Naive thymus-derived CD4-positive, alpha-beta T cell (primary cell): Measurements from ENCODE around the gene BCKDHB. TPM values are rescaled to one million over a fixed set of nuclear protein-coding genes. Genes with fewer than 3 reads are reported as not detected.

Experiments used
- ATAC-seq: fragments of 150-1000 bp; cut with Tn5 transposase; 2 replicates; pipeline ENCODE4 v1.10.0; 2021; ENCODE audit warnings: mild to moderate bottlenecking, moderate library complexity
- CTCF ChIA-PET: fragments of 350-600 bp; sonication (Branson Sonifier 250); formaldehyde crosslinking; loops from one replicate; lab custom pipeline; 2021; ENCODE audit warnings: antibody characterized with exemption; lab: Charles Lee
- POLR2A ChIA-PET: fragments of 350-600 bp; sonication (Branson Sonifier 250); formaldehyde crosslinking; loops from one replicate; lab custom pipeline; 2021; ENCODE audit warnings: antibody characterized with exemption, inconsistent platforms; lab: Charles Lee
- DNase-seq, 9 donors: peaks; one replicate each; pipeline versions ENCODE4 v3.0.0 to v3.0.0-alpha.2; 2020 to 2022; ENCODE audit warnings: mixed read lengths in 1 of 9
- H3K27ac ChIP-seq: one replicate; pipeline ENCODE4 v1.7.0; 2013; ENCODE audit warnings: mild to moderate bottlenecking, low read depth, low read length, moderate library complexity
- H3K27me3 ChIP-seq, 2 donors: one replicate each; pipeline ENCODE4 v1.7.0; 2013; ENCODE audit warnings: low read length in 2 of 2, mild to moderate bottlenecking in 2 of 2, moderate library complexity in 2 of 2; ENCODE audit not compliant: control insufficient read depth in 2 of 2, insufficient read depth in 2 of 2
- H3K36me3 ChIP-seq, 3 experiments: 1 replicate in 2 of 3; 2 replicates in 1 of 3; pipeline ENCODE4 v1.7.0; 2013; ENCODE audit warnings: low read length in 3 of 3, mild to moderate bottlenecking in 3 of 3, moderate library complexity in 1 of 3; ENCODE audit not compliant: insufficient read depth in 3 of 3, control insufficient read depth in 2 of 3
- H3K4me1 ChIP-seq, 2 donors: one replicate each; pipeline ENCODE4 v1.7.0; 2013; ENCODE audit warnings: low read length in 2 of 2, mild to moderate bottlenecking in 2 of 2, moderate library complexity in 1 of 2; ENCODE audit not compliant: control insufficient read depth in 2 of 2, insufficient read depth in 2 of 2
- H3K4me3 ChIP-seq: 2 replicates; pipeline ENCODE4 v1.7.0; 2013; ENCODE audit warnings: mild to moderate bottlenecking, low read length
- H3K9me3 ChIP-seq, 3 experiments: 1 replicate in 2 of 3; 2 replicates in 1 of 3; pipeline ENCODE4 v1.7.0; 2013; ENCODE audit warnings: low read length in 3 of 3; ENCODE audit not compliant: control insufficient read depth in 2 of 3
- H3K27ac Mint-ChIP-seq, 9 donors: one replicate each; pipeline ENCODE4 v1.8.0; 2020 to 2022; ENCODE audit warnings: mixed read lengths in 9 of 9, mild to moderate bottlenecking in 8 of 9, moderate library complexity in 5 of 9, inconsistent platforms in 2 of 9
- H3K27me3 Mint-ChIP-seq, 5 donors: one replicate each; pipeline ENCODE4 v1.8.0; 2021 to 2022; ENCODE audit warnings: mixed read lengths in 5 of 5, mild to moderate bottlenecking in 1 of 5
- H3K36me3 Mint-ChIP-seq, 5 donors: one replicate each; pipeline ENCODE4 v1.8.0; 2020 to 2022; ENCODE audit warnings: mixed read lengths in 5 of 5, mild to moderate bottlenecking in 3 of 5, inconsistent platforms in 1 of 5
- H3K4me1 Mint-ChIP-seq, 7 donors: one replicate each; pipeline ENCODE4 v1.8.0; 2020 to 2022; ENCODE audit warnings: mixed read lengths in 7 of 7, mild to moderate bottlenecking in 3 of 7, inconsistent platforms in 1 of 7
- H3K4me3 Mint-ChIP-seq, 10 donors: one replicate each; pipeline ENCODE4 v1.8.0; 2020 to 2022; ENCODE audit warnings: mild to moderate bottlenecking in 10 of 10, mixed read lengths in 10 of 10, moderate library complexity in 6 of 10, inconsistent platforms in 2 of 10
- H3K9me3 Mint-ChIP-seq, 11 donors: one replicate each; pipeline ENCODE4 v1.8.0; 2020 to 2022; ENCODE audit warnings: mixed read lengths in 11 of 11, mild to moderate bottlenecking in 4 of 11, inconsistent platforms in 1 of 11, moderate library complexity in 1 of 11
- intact Hi-C, 2 donors: fragments of 100-400 bp; cut with micrococcal nuclease; formaldehyde crosslinking; loops; one replicate each; pipeline ENCODE4 v1.15.1; 2023
- polyA plus RNA-seq, 2 donors: library from polyadenylated mRNA; unstranded; fragments of 300-500 nt; fragmentation: Illumina TruSeq; gene quantifications; one replicate each; pipeline ENCODE4 v1.2.3, GENCODE V29; 2021
- total RNA-seq, 6 experiments: library from RNA in 5 of 6; stranded (reverse) in 5 of 6; gene quantifications; 1 replicate in 5 of 6; 2 replicates in 1 of 6; pipeline ENCODE4 v1.2.3 and lab custom pipeline; 2021 to 2026

Gene BCKDHB
- total and polyA plus RNA-seq, 7 experiments from 2014 or later: 13.8 to 24.3 (median 18.6) TPM

- H3K9me3 ChIP-seq: no peaks in the 10 kb centered on the region
- DNase-seq: no peak
- Mint-ChIP-seq H3K4me3 (no peak overlapping the region), H3K9me3 (peaks cover 0 to 6% (median 3%) of the 10 kb centered on the region in 11 donors), H3K4me1 (no peaks in the 10 kb centered on the region), H3K27ac (no peak overlapping the region), H3K36me3 (peaks cover 0 to 37% (median 14%) of the 10 kb centered on the region in 5 donors), H3K27me3 (no peaks in the 10 kb centered on the region)
- no peaks in the 10 kb centered on the region for H3K27me3 ChIP-seq
- ChIA-PET CTCF (no interaction called here), POLR2A (no interaction called here)
- no peak overlapping the region for H3K27ac ChIP-seq
- ATAC-seq: no peak
- no peaks in the 10 kb centered on the region for H3K36me3 ChIP-seq
- intact Hi-C loops: no loop called here
- no peak overlapping the region for H3K4me3 ChIP-seq
- H3K4me1 ChIP-seq: no peaks in the 10 kb centered on the region
Observed at GRCh38 chr6:80302716-80303115, 196.2 kb downstream of the BCKDHB start.

- H3K9me3 Mint-ChIP-seq: peaks cover 0 to 5% (median 0%) of the 10 kb centered on the region in 11 donors
- Histone ChIP-seq H3K4me3 (no peak overlapping the region), H3K27me3 (no peaks in the 10 kb centered on the region), H3K27ac (no peak overlapping the region), H3K4me1 (no peaks in the 10 kb centered on the region), H3K36me3 (no peaks in the 10 kb centered on the region), H3K9me3 (no peaks in the 10 kb centered on the region)
- no peaks in the 10 kb centered on the region for H3K27me3 Mint-ChIP-seq
- ATAC-seq (no peak), DNase-seq (no peak)
- H3K4me1 Mint-ChIP-seq: no peaks in the 10 kb centered on the region
- no peak overlapping the region for H3K27ac Mint-ChIP-seq
- H3K36me3 Mint-ChIP-seq: peaks cover 0 to 29% (median 7%) of the 10 kb centered on the region in 5 donors
- H3K4me3 Mint-ChIP-seq: no peak overlapping the region
- ChIA-PET POLR2A (no interaction called here), CTCF (no interaction called here)
- intact Hi-C loops: no loop called here
Observed at GRCh38 chr6:80304014-80304413, 197.5 kb downstream of the BCKDHB start.

- Mint-ChIP-seq H3K27ac (no peak overlapping the region), H3K4me1 (peaks cover 0 to 4% (median 0%) of the 10 kb centered on the region in 7 donors), H3K36me3 (peaks cover 0 to 59% (median 16%) of the 10 kb centered on the region in 5 donors), H3K4me3 (no peak overlapping the region), H3K27me3 (no peaks in the 10 kb centered on the region), H3K9me3 (peaks cover 0 to 14% (median 9%) of the 10 kb centered on the region in 11 donors)
- CTCF ChIA-PET: no interaction called here
- intact Hi-C loops: no loop called here
- POLR2A ChIA-PET: no interaction called here
- no peak overlapping the region for H3K27ac ChIP-seq
- H3K4me1 ChIP-seq: no peaks in the 10 kb centered on the region
- ATAC-seq (no peak), DNase-seq (no peak)
- no peaks in the 10 kb centered on the region for H3K9me3 ChIP-seq
- no peaks in the 10 kb centered on the region for H3K36me3 ChIP-seq
- no peak overlapping the region for H3K4me3 ChIP-seq
- no peaks in the 10 kb centered on the region for H3K27me3 ChIP-seq
Observed at GRCh38 chr6:80314531-80314930, 208.1 kb downstream of the BCKDHB start.

- Histone ChIP-seq H3K36me3 (no peaks in the 10 kb centered on the region), H3K27ac (no peak overlapping the region), H3K4me1 (no peaks in the 10 kb centered on the region), H3K9me3 (no peaks in the 10 kb centered on the region), H3K4me3 (no peak overlapping the region), H3K27me3 (no peaks in the 10 kb centered on the region)
- intact Hi-C loops: no loop called here
- H3K27ac Mint-ChIP-seq: no peak overlapping the region
- peaks cover 0 to 4% (median 0%) of the 10 kb centered on the region in 7 donors for H3K4me1 Mint-ChIP-seq
- H3K9me3 Mint-ChIP-seq: peaks cover 0 to 14% (median 7%) of the 10 kb centered on the region in 11 donors
- no peak for DNase-seq
- peaks cover 0 to 36% (median 6%) of the 10 kb centered on the region in 5 donors for H3K36me3 Mint-ChIP-seq
- CTCF ChIA-PET: no interaction called here
- ATAC-seq: no peak
- H3K27me3 Mint-ChIP-seq: no peaks in the 10 kb centered on the region
- POLR2A ChIA-PET: no interaction called here
- H3K4me3 Mint-ChIP-seq: no peak overlapping the region
Observed at GRCh38 chr6:80316686-80317231, 210.3 kb downstream of the BCKDHB start.

GRCh38 chr6:80319196-80319595, 212.7 kb downstream of the BCKDHB start:
- ChIA-PET CTCF (no interaction called here), POLR2A (no interaction called here)
- Histone ChIP-seq H3K9me3 (no peaks in the 10 kb centered on the region), H3K4me3 (no peak overlapping the region), H3K36me3 (no peaks in the 10 kb centered on the region), H3K4me1 (no peaks in the 10 kb centered on the region), H3K27ac (no peak overlapping the region), H3K27me3 (no peaks in the 10 kb centered on the region)
- H3K9me3 Mint-ChIP-seq: peaks cover 0 to 1% (median 0%) of the 10 kb centered on the region in 11 donors
- DNase-seq: no peak
- H3K27ac Mint-ChIP-seq: no peak overlapping the region
- peaks cover 0 to 17% (median 0%) of the 10 kb centered on the region in 5 donors for H3K36me3 Mint-ChIP-seq
- intact Hi-C loops: no loop called here
- H3K4me3 Mint-ChIP-seq: no peak overlapping the region
- no peaks in the 10 kb centered on the region for H3K27me3 Mint-ChIP-seq
- no peaks in the 10 kb centered on the region for H3K4me1 Mint-ChIP-seq
- no peak for ATAC-seq

- H3K27ac Mint-ChIP-seq: no peak overlapping the region
- intact Hi-C loops: no loop called here
- Histone ChIP-seq H3K9me3 (no peaks in the 10 kb centered on the region), H3K27ac (no peak overlapping the region), H3K4me1 (no peaks in the 10 kb centered on the region), H3K36me3 (no peaks in the 10 kb centered on the region), H3K4me3 (no peak overlapping the region), H3K27me3 (no peaks in the 10 kb centered on the region)
- ATAC-seq (no peak), DNase-seq (no peak)
- H3K4me3 Mint-ChIP-seq: no peak overlapping the region
- H3K27me3 Mint-ChIP-seq: no peaks in the 10 kb centered on the region
- peaks cover 0 to 11% (median 0%) of the 10 kb centered on the region in 5 donors for H3K36me3 Mint-ChIP-seq
- CTCF ChIA-PET: interaction anchor here (1.1 kb wide), 1 partner anchor 10 kb away, joined by 3 read pairs; no protein-coding TSS in a partner anchor
- no peaks in the 10 kb centered on the region for H3K9me3 Mint-ChIP-seq
- POLR2A ChIA-PET: no interaction called here
- no peaks in the 10 kb centered on the region for H3K4me1 Mint-ChIP-seq
Observed at GRCh38 chr6:80321011-80321410, 214.5 kb downstream of the BCKDHB start.

- CTCF ChIA-PET: no interaction called here
- no peak overlapping the region for H3K4me3 Mint-ChIP-seq
- intact Hi-C loops: no loop called here
Observed at GRCh38 chr6:80325742-80326141, 219.3 kb downstream of the BCKDHB start.

More at GRCh38 chr6:80325742-80326141, 219.3 kb downstream of the BCKDHB start:
- no peak overlapping the region for H3K4me3 ChIP-seq
- no peaks in the 10 kb centered on the region for H3K9me3 ChIP-seq
- no peak overlapping the region for H3K27ac ChIP-seq
- no peak for DNase-seq
- H3K27me3 ChIP-seq: no peaks in the 10 kb centered on the region
- no peak for ATAC-seq
- H3K27ac Mint-ChIP-seq: no peak overlapping the region
- no peaks in the 10 kb centered on the region for H3K36me3 ChIP-seq
- peaks cover 0 to 21% (median 0%) of the 10 kb centered on the region in 5 donors for H3K36me3 Mint-ChIP-seq
- H3K4me1 Mint-ChIP-seq: peaks cover 0 to 4% (median 0%) of the 10 kb centered on the region in 7 donors
- POLR2A ChIA-PET: no interaction called here
- no peaks in the 10 kb centered on the region for H3K9me3 Mint-ChIP-seq
- no peaks in the 10 kb centered on the region for H3K4me1 ChIP-seq
- no peaks in the 10 kb centered on the region for H3K27me3 Mint-ChIP-seq
